Measurements from ENCODE around the gene CHRNA9. TPM values are rescaled to one million over a fixed set of nuclear protein-coding genes. Genes with fewer than 3 reads are reported as not detected.

Gene CHRNA9
- total and polyA plus RNA-seq, 2 of the 13 experiments (the other 11 are each of a cell fraction or from before 2014, with no cell fraction given): not detected

GRCh38 chr4:40334591-40335524, at the start of gene CHRNA9 (continued):
- TF ChIP-seq THAP8 (CRISPR knock-in tag; IDR thresholded peaks at IDR 0.05; ENCODE audit: borderline replicate concordance): no peak
- TF ChIP-seq ZNF350 (CRISPR knock-in tag; IDR thresholded peaks at IDR 0.05; ENCODE audit: borderline replicate concordance, low read depth): no peak

- intact Hi-C loops (cut with micrococcal nuclease; ENCODE audit: unreplicated experiment) (no loop called here), in situ Hi-C loops (cut with HindIII; ENCODE audit: extremely low pct_ligation_motif_present, low pct_unique_long_range_greater_than_20kb) (no loop called here)
- Histone ChIP-seq H3K4me3 (replicated peaks in 1 of 3; ENCODE audit: insufficient read depth in 1 of 3, low read depth in 2 of 3, low read length in 3 of 3) (no peak overlapping the region), H2AFZ (ENCODE audit: low read length) (no peak overlapping the region), H3K4me1 (ENCODE audit: insufficient read depth, low read length) (no peaks in the 10 kb centered on the region), H3K4me2 (ENCODE audit: low read depth, low read length) (no peak overlapping the region), H3K27ac (ENCODE audit: extremely low read length, insufficient read depth, low read length) (no peak overlapping the region), H4K20me1 (ENCODE audit: insufficient read depth, low read length) (no peaks in the 10 kb centered on the region), H3K36me3 (replicated peaks in 1 of 2; ENCODE audit: control insufficient read depth in 1 of 2, insufficient read depth in 2 of 2, low read length in 2 of 2) (no peaks in the 10 kb centered on the region), H3K79me2 (ENCODE audit: insufficient read depth, low read length) (no peaks in the 10 kb centered on the region), H3K9ac (ENCODE audit: insufficient read depth, low read depth, low read length) (no peak overlapping the region), H3K27me3 (ENCODE audit: control insufficient read depth in 1 of 2, insufficient read depth in 2 of 2, low read length in 2 of 2) (peaks cover 0 to 9% of the 10 kb centered on the region in 2 experiments; a peak in 1 of 5 replicates), H3K9me3 (ENCODE audit: low read length) (no peaks in the 10 kb centered on the region)
- FAIRE-seq (no peak), DNase-seq (ENCODE audit: low spot score) (no peak), ATAC-seq (no peak)
- POLR2A ChIA-PET: no interaction called here
- WGBS (ENCODE audit: low lambda C conversion rate): 61% methylated on average over 2 of the region's 5 CpGs
- CTCF ChIA-PET (ENCODE audit: low intra/inter-chr PET ratio, low total read pairs): no interaction called here
- BruUV-seq (replicated peaks): no TSS peak
- TF ChIP-seq NFIC (IDR thresholded peaks at IDR 0.05; ENCODE audit: low read length): no peak
- no peak for TF ChIP-seq GLI4 (CRISPR knock-in tag; IDR thresholded peaks at IDR 0.05; ENCODE audit: borderline replicate concordance)
- TF ChIP-seq HHEX (CRISPR knock-in tag; IDR thresholded peaks at IDR 0.05): no peak
- no peak for TF ChIP-seq JUNB (CRISPR knock-in tag; IDR thresholded peaks at IDR 0.05; ENCODE audit: borderline replicate concordance)
- TF ChIP-seq ISX (CRISPR knock-in tag; conservative IDR thresholded peaks at IDR 0.05): no peak
- TF ChIP-seq KDM1A (CRISPR knock-in tag; IDR thresholded peaks at IDR 0.05): no peak
- TF ChIP-seq SIN3A (IDR thresholded peaks at IDR 0.05; ENCODE audit: borderline replicate concordance, low read depth, low read length): no peak
- TF ChIP-seq MXD3 (CRISPR knock-in tag; IDR thresholded peaks at IDR 0.05): no peak
- no peak for TF ChIP-seq ZSCAN22 (CRISPR knock-in tag; IDR thresholded peaks at IDR 0.05)
- TF ChIP-seq IKZF5 (CRISPR knock-in tag; IDR thresholded peaks at IDR 0.05): no peak
- no peak for TF ChIP-seq SALL2 (CRISPR knock-in tag; IDR thresholded peaks at IDR 0.05)
- TF ChIP-seq NR1H2 (CRISPR knock-in tag; IDR thresholded peaks at IDR 0.05; ENCODE audit: borderline replicate concordance, low read depth): no peak
- TF ChIP-seq AHDC1 (CRISPR knock-in tag; IDR thresholded peaks at IDR 0.05; ENCODE audit: borderline replicate concordance): no peak
Observed at GRCh38 chr4:40285692-40286091, 49.4 kb upstream of the CHRNA9 start.
